ENCODE measurements around the gene LENG9.

DNA sequence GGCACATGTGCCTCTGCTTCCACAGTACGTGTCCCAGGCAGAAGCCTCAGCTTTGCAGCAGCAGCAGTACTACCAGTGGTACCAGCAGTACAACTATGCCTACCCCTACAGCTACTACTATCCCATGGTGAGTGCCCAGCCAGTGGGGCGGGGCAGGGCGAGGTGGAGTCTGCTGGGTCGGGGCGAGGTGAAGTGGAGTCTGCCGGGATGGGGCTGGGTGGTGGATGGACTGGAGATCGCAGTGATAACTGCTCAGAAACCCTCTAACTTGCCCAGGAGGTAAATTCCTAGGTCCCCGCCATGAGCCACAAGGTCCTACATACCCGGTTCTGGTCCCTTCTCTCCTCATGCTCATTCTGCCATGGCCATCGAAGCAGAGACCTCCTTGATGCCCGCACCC lies 11.0 kb downstream of the LENG9 start:
- TF ChIP-seq, protein P1, sequence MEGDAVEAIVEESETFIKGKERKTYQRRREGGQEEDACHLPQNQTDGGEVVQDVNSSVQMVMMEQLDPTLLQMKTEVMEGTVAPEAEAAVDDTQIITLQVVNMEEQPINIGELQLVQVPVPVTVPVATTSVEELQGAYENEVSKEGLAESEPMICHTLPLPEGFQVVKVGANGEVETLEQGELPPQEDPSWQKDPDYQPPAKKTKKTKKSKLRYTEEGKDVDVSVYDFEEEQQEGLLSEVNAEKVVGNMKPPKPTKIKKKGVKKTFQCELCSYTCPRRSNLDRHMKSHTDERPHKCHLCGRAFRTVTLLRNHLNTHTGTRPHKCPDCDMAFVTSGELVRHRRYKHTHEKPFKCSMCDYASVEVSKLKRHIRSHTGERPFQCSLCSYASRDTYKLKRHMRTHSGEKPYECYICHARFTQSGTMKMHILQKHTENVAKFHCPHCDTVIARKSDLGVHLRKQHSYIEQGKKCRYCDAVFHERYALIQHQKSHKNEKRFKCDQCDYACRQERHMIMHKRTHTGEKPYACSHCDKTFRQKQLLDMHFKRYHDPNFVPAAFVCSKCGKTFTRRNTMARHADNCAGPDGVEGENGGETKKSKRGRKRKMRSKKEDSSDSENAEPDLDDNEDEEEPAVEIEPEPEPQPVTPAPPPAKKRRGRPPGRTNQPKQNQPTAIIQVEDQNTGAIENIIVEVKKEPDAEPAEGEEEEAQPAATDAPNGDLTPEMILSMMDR (IDR thresholded peaks at IDR 0.05; ENCODE audit: low read depth, low read length): no peak
- no peak for TF ChIP-seq MYC (IDR thresholded peaks at IDR 0.05; ENCODE audit: low read depth, low read length)

All from NB4 (cell line).